Measurements from ENCODE around the gene UGGT2.
"Not testable (repeated sequence)": the region's sequence is repeated elsewhere in the genome, so short reads cannot be mapped to it uniquely, and the experiment has no call there.

The UGGT2 gene, protein sequence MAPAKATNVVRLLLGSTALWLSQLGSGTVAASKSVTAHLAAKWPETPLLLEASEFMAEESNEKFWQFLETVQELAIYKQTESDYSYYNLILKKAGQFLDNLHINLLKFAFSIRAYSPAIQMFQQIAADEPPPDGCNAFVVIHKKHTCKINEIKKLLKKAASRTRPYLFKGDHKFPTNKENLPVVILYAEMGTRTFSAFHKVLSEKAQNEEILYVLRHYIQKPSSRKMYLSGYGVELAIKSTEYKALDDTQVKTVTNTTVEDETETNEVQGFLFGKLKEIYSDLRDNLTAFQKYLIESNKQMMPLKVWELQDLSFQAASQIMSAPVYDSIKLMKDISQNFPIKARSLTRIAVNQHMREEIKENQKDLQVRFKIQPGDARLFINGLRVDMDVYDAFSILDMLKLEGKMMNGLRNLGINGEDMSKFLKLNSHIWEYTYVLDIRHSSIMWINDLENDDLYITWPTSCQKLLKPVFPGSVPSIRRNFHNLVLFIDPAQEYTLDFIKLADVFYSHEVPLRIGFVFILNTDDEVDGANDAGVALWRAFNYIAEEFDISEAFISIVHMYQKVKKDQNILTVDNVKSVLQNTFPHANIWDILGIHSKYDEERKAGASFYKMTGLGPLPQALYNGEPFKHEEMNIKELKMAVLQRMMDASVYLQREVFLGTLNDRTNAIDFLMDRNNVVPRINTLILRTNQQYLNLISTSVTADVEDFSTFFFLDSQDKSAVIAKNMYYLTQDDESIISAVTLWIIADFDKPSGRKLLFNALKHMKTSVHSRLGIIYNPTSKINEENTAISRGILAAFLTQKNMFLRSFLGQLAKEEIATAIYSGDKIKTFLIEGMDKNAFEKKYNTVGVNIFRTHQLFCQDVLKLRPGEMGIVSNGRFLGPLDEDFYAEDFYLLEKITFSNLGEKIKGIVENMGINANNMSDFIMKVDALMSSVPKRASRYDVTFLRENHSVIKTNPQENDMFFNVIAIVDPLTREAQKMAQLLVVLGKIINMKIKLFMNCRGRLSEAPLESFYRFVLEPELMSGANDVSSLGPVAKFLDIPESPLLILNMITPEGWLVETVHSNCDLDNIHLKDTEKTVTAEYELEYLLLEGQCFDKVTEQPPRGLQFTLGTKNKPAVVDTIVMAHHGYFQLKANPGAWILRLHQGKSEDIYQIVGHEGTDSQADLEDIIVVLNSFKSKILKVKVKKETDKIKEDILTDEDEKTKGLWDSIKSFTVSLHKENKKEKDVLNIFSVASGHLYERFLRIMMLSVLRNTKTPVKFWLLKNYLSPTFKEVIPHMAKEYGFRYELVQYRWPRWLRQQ (N-terminal part only)

DNA sequence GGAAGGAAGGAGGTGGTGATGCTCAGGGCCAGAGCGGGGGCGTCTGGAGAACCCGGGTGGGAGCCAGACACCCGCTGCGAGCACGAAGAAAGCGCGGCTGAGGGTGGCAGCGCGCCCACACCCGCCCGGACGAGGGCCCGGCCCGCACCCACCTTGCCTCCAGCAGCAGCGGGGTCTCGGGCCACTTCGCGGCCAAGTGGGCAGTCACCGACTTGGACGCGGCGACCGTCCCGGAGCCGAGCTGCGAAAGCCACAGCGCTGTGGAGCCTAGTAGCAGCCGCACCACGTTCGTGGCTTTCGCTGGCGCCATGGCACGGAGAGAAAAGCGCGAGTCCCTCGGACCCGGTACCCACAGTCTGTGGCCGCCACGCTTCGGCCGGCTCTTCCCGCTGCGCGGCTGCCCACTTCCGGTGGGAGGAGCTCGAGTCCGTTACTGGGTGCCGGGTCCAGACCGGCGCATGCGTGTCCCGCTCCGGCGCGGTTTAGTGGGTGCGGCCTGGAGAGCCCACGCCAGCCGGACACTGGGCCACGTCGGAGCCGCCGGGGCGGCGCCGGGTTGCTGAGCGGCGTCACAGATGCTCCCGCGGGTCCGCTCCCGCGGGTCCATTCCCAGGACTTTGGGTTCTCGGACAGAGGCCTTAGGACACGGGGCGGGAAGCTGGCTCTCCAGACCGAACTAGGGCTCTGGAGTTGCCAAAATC is at the start of gene UGGT2:
Gene UGGT2 (minus strand): TSS at position 399 of the 701 bp plus-strand sequence. CDS start 89 bp downstream, at position 310.
- DNase-seq: peak; percentile 97

DNA sequence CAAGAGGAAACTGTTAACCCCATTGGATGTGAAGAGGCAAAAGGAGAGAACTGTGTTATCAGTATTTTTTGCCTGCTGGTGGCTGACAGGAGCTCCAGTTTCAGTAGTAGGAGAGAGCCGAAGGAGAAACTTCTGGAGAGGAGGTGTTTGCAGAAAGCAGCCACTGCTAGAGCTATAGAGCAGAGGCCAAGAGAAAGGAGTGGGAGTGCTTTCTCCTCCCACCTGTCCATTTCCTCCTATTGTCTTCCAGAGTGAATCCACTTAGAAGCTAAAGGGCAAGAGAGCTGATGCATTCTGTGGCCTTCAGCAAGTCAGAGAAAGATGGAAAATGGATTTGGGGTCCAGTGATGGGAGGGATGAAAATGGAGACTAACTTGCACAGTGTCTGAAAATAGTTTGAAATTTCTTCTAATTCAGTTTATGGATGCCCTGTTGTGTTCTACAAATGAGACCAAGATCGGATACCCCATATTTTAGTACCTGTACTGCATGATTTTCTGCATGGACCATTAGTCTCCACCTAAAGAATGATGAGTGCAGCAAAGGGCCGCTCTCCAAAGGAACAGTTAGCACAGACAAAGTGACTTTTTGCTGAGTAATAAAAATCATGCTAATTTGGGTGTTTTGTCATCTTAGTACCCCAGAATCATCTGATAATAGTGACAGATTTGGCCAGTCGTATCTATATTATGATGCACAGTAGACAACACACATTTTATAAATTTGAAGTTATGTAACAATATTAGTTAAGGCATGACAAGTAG is 47.4 kb upstream of the UGGT2 start:
- no peak for DNase-seq

DNA sequence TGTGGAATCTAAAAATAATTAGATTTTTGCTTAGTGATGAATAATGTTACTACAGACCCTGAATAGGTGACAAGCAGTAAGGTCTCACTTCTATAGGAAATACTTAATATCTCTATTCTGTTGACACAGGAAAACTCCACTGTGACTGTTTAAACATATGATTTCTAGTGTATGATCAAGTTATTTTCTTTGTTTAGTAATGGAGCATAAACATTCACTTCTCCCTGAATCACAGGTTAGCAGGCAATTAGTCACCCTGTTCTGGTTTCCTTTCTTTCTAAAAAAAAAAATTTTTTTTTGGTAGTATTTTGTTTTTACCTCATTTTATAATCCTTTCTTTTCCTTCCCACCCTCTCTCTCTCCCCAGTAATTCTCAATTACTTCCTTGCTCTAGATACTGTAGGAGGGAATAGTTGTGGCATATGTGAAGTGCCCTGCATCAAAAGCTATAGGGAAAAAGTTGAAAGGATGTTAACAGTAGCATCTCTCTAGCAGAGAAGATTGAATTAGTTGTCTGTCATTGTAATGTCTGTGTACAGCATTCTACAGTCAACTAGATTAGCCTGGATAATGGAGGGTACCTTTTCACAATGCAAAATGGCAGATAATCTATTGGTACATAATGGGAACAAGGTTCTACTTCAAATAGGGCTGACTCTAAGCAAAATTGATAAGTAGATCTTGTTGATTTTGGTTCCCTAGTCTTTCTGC is 40.2 kb upstream of the UGGT2 start:
- DNase-seq: no peak

DNA sequence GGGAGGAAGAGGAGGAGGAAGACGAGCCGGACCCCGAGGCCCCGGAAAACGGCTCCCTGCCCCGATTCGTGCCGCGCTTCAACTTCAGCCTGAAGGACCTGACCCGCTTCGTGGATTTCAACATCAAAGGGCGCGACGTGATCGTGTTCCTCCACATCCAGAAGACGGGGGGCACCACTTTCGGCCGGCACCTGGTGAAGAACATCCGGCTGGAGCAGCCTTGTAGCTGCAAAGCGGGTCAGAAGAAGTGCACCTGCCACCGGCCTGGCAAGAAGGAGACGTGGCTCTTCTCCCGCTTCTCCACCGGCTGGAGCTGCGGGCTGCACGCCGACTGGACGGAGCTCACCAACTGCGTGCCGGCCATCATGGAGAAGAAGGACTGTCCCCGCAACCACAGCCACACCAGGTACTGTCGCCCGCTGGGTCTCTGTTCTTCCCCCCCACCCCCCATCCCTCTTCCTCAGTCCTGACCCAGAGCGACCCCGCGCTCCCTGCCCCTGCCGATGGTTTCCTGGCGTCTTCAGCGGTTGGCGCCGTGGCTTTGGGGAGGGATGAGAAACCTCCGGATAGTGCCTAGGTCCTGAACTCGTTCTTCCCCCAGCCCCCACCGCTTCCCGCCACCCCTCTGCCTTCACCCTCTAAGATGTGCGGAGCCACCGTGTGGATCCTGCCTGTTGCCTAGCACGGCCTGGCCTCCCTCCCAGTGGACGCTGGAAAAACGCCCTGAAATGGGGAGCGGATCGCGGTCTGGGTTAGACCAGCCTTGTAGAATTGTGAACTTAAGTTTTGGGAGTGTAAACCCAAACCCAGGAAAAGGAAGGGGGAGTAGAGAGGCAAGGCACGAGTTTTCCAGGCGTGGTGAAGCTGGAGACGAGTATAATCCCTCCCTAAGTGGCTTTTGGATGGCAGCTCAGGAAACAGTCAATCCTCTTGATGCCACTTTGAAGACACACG is 38.2 kb upstream of the UGGT2 start:
- DNase-seq: peak; percentile 47

DNA sequence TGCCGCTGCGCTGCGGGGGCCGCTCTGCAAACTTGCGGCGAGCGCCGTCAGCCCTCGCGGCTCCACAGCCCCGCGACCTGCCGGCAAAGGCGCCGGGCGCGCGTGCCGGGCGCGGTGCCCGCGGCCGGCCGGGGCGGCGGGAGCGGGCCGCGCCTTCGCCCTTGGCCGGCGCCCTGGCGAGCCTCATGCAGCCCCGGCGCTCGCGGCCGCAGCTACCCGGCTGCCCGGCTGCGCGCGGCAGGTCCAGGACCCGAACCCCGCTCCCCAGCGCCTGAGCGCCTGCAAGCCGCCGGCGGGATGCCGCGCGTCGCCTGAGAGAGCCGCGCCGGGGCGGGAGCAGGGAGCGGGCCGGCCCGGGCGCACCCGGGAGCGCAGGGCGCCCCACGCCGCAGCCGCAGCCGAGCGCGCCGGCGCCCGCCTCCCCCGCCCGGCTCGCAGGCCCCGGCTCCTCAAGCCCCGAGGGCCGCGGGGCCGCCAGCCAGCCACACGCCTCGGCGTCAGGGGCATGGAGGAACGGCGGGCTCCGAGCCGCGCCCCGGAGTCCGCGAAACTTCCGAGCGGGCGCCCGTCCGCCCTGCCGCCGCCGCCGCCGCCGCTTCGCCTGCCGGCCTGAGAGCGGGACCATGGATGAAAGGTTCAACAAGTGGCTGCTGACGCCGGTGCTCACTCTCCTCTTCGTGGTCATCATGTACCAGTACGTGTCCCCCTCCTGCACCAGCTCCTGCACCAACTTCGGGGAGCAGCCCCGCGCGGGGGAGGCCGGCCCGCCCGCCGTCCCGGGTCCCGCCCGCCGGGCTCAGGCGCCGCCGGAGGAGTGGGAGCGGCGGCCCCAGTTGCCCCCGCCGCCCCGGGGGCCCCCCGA is 37.3 kb upstream of the UGGT2 start:
- DNase-seq: peak; percentile 68

DNA sequence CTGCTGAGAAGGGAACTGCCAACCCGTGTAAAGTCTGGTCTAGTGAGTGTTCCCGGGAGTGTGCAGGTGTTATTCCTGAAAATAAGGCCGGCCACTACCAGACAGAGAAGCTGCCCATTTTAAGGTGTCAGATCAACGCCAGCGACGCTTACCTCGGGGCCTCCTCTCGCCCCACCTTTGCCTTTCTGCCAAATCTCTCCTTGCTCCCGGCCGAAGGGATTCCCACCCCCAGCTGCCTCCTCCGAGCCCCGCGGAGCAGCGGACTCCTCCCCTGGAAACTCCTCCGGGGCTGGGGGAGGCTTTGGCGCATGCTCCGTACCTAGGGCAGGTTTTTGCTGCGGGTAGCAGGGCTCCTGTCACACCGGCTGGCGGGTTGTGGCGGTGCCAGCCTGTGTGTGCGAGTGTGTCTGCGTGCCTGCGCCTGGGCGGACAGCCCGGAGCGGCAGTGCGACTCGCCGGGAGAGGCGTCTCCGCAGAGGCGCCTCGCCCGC is 36.6 kb upstream of the UGGT2 start, which contains the start of gene HS6ST3:
Gene HS6ST3 (plus strand): TSS at position 359 of the 491 bp plus-strand sequence.
- DNase-seq: peak; percentile 77

DNA sequence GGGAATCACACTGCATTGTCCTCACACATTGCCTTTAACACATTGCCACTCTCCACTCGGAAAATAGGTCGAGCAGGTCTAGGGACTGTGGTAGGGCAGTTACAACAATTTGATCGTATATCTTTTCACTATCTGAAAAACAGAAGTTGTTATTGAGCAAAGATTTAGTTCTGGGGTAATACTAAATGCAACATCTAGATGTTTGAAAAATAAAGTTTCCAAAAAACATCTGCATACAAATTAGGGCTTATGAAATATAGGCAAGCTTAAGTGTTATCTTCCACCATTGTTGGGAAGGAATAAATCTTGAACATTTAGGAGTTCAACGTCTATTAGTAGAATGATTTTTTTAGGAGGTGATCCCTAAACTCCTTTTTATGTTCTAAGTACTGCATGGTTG is 35.9 kb upstream of the UGGT2 start:
- DNase-seq: no peak

DNA sequence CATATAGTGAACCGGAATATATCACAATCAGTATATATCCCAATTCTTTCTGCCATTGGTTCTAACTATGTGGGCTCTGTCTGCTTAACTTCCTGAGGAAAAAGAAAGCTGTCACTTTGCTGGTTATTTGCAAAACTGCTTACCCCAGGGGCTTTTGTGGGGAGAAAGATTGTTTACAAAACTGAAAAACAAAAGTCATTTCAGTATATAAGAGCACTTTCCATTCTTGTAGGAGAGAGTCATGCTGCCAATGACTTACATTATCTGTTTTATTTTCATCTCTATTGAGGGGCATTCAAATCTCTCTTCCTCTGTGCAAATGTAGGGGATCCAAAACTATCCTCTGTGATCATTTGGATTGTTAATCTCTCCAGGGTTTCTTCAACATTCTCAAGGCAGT is 33.5 kb upstream of the UGGT2 start:
- no peak for DNase-seq

DNA sequence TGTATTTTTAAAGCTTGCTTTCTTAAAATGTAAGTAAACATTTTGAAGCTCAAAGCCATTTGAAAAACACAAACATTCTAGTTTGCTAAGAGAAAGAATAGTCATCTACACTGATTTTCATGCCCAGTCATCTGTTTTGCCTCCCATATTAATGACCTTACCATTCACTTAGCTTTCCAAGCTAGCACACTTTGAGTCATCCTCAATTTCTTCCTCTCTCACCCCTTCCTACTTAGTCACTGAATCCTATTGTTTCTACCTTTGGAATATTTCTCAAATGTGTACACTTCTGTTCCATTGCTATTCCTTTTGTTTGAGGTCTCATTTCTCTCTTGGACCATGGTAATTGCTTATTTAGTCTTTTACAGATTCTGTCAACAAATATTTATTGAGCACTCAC is 29.4 kb upstream of the UGGT2 start:
- DNase-seq: no peak

DNA sequence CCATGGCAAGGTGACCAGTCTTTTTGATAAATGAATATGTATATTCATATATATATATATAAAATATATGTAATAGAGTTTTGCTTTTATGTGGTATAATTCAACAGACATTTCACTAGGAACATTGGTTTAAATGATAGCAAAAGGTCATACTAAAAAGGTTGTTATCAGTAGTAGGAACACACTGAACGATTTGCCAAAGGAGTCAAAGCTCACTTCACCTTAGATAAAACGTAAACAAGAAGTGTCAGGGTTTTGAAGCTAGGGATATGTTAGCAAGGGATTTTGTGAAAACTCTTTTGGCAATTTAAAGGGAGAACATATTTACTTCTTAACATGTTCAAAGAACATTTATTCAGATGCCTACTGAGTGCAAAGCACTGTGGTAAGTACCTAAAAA is 28.7 kb upstream of the UGGT2 start:
- DNase-seq: no peak

DNA sequence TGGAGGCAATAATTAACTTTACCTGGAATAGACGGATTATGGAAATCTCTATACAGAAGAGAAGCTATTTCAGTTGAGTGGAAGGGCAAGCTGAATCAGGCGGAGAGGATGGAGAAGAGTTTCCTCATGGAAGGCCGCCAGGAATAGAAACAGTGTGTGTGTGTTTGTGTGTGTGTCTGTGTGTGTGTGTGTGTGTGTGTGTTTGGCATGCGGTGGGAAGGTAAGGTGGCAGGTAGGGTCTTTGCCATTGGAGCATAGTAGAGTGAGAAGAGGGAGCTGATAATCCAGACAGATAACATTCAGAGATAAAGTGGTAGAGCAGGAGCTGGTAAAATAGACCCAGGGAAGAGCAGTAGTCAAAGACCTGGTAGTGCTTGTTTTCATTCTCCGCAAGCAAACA is 27.5 kb upstream of the UGGT2 start:
- DNase-seq: no peak

DNA sequence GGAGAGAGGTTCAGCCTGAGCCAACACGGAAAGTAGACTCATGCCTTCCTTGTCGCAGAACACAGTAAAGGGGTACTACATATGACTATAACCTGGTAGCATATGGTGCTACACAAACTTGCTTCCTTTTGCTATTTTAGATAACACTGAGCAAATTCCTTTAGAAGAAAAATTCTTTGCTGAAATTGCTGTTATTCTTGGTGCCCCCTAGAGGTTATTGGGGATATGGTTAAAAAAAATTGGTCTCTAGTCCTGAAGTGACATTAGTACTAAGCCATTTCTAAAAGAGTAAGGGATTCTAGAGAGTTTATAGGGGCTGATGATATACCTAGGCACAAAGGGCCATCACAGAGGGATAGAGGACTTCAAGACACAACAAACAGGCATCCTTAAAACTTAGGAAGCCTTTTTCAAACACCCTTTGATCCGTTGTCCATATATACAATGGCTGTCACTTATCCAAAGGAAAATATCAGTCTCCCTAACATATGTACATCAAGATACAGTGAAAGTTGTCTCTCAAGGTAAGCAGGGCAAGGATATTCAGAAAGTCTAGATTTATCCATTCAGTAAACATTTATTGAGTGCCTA is 22.8 kb upstream of the UGGT2 start:
- peak; percentile 6 for DNase-seq

DNA sequence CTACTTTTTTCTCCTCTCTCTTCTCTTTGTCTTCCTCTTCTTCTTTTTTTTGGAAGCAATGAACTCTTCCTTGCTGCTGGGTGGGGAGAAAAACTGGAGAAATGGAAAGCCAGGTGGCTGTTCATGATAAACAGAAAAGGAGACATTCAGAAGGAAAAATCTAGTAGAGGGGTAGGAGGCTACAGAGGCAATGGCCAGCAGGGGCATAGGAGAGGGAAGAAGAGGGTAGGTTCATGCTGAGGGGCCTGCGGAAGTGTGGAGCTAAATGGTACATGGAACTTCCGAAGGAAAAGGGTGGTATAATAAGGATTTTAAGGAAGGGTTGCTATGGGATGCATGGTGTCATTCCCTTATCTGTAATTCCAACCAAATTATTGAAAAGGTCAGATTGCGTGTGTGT is 19.2 kb upstream of the UGGT2 start:
- DNase-seq: no peak

DNA sequence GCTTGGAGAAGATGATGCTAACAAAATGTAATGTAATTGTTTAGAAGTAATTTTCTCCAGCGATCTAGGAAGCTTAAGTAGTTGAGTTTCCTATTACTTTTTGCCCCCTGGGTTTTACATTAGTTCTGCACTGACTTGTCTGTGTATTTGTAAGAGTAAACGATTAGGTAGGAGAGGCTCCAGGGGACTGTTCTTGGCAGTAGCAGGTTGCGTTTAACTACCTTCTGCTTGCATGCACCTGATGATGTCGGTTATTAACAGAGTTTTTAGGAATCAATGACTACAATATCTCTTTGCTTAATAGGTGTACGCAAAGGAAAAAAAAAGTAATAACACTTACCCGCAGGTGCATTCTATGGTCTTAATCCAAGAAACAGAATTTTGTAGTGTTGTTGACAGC is 18.3 kb upstream of the UGGT2 start:
- DNase-seq: peak; percentile 20

DNA sequence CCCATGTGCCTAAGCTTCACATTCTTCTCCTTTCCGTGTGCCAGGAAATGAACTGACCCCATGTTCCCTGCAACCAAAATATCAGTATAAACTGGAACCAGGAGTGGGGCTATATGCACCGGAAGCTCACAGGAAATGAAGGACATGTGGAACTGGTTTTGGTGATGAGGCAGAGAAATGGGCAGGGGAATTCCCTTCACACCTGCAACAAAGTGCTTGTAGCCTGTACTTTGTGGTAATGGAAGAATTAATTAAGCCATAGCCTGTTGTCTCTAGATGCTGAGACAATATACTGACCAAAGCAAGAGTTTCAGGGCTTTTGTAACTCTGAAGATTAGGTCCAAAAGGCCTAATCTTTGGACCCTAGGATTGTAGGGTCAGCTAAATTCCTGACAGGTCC is 15.5 kb upstream of the UGGT2 start:
- DNase-seq: no peak

DNA sequence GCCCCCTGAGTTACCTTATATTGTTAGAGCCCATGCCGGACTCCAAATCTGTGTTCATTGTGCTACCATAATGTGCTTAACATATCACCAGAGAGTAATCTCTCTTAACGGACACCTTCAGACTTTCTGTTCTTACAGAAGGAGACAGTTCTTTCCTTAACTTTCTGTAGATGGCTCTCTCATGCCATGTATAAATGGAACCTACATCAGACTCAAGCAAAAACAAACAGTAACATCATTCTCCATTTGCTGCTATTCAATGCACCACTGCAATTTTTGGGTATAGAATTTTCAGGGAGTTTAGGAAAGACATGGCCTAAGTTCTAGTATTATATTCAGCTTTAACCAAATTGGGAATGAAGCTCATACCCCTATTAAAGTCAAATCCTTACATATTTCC is 12.6 kb upstream of the UGGT2 start:
- DNase-seq: no peak

DNA sequence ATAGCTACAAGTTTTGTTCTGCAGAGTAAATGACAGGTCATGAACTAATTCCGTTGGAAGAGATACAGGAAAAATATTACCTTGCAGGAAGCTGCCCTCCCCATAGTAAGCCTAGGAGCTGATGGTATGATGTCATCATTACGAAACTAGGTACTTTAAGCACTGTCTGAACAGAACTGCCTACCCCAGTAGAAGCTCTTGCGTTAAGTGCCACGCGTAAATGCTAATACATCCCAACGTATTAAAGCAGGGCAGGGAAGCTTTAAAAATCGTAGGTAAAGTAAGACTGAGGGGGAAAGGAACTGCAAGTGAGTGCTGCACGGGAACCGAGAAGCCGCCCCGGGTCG is 572 bp downstream of the UGGT2 start:
- DNase-seq: peak; percentile 64

DNA sequence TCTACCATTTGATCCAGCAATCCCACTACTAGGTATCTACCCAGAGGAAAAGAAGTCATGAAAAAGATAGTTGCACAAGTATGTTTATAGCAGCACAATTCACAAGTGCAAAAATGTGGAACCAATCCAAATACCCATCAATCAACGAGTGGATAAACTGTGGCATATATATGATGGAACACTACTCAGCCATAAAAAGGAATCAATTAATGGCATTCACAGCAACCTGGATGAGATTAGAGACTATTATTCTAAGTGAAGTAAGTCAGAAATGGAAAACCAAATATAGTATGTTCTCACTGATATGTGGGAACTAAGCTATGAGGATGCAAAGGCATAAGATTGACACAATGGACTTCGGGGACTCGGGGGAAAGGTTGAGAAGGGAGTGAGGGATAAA is 1.3 kb downstream of the UGGT2 start:
- not testable (repeated sequence) for DNase-seq

Measured in NCI-H69 (cell line).